Stimulated activated CD4-positive, alpha-beta T cell treated with anti-CD3 and anti-CD28 coated beads, Interleukin-12 subunit alpha, Interleukin-12 subunit beta, amount 100 ng/mL, for 4 hours (primary cell): ENCODE results near the gene MSI2.

Experiments used
- DNase-seq: peaks from one replicate; pipeline ENCODE4 v3.0.0-alpha.2; 2020

Gene MSI2

GRCh38 chr17:57589151-57590034, 333.1 kb downstream of the MSI2 start:
- no peak for DNase-seq

GRCh38 chr17:57593739-57594462, 337.6 kb downstream of the MSI2 start:
- no peak for DNase-seq

DNA sequence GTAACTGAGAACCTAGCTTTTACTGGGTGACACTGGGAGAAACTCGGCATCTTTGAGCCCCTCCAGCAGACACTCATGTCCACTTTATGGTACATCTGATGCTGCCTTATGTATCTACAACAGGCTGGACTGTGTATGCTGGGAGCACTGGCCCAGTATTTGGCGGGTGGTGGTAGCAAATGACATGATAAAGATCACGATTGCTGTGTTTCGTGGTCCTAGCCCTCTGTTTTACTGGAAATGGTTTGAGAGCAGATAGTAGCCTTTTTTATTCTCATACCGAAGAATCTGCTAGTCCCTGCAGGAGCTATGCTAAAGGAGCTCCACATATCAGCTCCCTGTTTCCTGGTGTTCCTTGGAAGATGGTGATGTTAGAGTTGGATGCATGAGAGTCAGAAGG, 338.4 kb downstream of the MSI2 start:
- DNase-seq = no peak

- no peak for DNase-seq
Observed at GRCh38 chr17:57595426-57595825, 339.1 kb downstream of the MSI2 start.

DNA sequence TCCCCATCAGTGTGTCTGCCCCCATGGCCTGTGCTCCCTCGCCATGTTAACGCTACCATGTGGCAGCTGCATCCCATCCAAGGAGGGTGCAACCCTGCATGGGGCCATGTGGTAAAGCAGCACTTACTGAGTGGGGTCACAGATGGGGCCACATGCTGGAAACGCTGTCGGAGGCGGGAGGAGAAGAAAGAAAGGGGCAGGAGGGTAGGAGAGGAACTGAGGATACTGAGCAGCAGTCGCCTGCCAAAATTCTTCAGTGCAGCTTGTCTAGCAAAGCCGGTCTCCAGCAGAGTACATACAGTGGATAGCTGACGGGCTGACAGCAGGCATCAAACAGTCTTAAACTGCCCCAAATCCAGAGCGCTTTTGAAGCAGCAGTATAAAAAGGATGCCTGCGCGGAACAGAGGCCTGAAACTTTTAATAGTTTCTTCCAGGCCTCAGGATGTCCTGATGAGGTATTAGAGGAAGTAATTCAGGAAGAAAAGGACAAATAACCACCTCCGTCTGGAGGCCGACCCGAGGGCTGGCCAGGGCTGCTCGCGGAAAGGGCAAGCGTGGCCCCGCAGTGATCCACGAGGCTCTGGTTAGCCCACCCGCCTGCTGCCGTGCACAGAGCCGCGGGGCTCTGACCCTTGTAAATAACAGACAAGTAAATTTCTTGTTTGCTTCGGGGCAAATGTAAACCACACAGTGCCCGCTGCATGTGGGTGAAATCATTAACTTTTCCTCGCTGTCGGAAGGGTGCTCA, 339.8 kb downstream of the MSI2 start:
- DNase-seq = no peak

DNA sequence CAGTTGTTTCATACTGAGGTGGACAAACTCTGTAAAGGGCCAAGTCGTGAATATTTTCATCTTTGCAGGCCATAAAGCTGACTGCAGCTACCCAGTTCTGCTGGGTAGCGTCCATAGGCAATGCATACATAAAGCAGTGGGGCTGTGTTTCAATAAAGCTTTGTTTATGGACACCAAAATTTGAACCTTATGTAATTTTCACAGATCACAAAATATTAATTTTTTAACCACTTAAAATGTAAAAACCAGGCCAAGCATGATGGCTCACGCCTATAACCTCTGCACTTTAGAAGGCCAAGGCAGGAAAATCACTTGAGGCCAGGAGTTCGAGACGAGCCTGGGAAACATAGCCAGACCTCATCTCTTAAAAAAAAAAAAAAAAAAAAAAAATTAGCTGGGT, 340.8 kb downstream of the MSI2 start:
- DNase-seq = no peak

- DNase-seq = no peak
Observed at GRCh38 chr17:57597531-57598453, 341.5 kb downstream of the MSI2 start.

- DNase-seq = no peak
Observed at GRCh38 chr17:57599271-57600045, 343.1 kb downstream of the MSI2 start.

- no peak for DNase-seq
Observed at GRCh38 chr17:57600074-57600473, 343.8 kb downstream of the MSI2 start.

DNA sequence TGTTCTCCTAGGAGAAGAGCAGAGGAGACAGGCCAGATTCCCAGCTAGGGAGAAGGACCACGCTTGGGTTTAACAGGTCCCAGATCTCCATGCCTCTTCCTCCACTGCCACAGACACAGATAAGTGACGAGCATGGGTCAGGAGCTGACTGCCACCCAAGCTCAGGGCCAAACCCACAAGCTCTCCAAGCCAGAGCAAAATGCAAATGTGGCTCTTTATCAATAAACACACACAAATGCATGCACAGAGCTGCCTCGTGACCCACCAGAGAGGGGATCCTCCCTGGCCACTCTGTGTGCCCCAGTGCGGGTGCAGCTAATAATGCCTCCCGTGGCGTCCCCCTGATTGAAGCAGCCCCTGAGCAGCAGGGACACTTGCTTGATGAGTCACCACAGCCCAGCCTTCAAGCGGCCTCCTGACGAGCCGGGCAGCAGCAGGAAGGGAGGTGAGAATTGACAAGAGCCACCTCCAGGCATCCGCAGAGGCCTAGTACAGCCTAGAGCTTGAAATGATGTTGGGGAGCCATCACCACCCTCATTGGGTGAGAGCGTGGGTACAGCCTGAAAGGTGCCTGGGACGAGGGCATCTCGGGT, 344.9 kb downstream of the MSI2 start:
- DNase-seq = no peak

DNA sequence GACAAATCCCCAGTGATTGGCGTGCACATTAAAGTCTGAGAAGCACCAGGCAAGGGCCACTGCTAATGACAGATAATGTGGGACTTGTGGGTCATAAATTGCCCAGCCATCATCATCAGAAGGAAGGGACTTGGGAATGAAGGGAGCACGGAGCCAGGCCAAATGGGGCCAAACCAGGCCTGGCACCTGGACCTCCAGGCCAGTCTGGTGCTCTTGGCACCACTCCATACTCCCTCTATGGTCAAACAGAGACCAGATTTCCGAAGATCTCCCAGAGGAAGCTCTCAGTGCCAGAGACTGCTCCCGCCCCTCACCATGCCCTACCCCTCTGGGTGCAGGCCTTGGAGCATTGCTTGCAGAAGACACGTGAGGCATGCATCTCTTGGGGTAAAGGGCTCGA, 346.6 kb downstream of the MSI2 start:
- DNase-seq = no peak

GRCh38 chr17:57603546-57603945, 347.2 kb downstream of the MSI2 start:
- DNase-seq = no peak

DNA sequence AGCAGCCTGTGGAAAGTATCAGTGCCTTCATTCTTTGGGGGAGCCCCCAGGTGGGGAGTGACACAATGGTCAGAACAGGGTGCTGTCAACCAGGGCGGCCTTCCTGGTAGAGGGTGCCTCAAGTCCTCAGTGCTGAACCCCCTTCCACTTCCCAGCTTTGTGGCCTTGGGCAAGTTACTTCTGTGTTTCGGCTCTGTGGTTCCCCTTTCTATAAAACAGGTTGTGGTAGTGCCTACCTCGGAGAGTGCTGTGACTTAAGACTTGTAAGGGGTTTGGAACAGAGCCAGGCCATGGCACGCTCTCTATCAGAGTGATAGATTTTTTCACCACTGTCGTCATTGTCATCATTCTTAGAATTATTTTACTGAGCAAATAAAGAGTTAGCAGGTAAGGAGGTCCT, 347.7 kb downstream of the MSI2 start:
- DNase-seq = peak; percentile 42

GRCh38 chr17:57604771-57605674, 348.7 kb downstream of the MSI2 start:
- no peak for DNase-seq

DNA sequence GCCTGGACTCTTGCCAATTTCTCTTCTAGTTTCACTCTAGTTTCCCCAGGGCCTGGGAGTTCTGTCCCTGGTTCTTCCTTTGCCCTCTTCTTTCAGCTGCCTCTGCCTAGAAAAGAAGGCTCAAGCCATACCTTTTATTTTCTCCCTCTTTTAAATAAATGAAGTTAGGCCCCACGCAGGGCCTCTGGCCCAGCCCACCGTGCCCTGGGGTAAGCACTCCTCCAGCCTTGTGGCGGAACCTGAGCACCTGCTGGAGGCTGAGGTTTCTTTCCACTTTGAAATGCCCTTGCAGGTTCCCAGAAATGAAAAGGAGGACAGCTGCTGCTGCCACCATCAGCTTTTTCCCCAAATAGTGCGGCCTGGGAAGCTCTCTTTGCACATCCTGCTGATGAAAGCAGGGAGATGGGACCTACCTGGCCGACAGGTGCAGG, 349.4 kb downstream of the MSI2 start:
- DNase-seq = no peak

DNA sequence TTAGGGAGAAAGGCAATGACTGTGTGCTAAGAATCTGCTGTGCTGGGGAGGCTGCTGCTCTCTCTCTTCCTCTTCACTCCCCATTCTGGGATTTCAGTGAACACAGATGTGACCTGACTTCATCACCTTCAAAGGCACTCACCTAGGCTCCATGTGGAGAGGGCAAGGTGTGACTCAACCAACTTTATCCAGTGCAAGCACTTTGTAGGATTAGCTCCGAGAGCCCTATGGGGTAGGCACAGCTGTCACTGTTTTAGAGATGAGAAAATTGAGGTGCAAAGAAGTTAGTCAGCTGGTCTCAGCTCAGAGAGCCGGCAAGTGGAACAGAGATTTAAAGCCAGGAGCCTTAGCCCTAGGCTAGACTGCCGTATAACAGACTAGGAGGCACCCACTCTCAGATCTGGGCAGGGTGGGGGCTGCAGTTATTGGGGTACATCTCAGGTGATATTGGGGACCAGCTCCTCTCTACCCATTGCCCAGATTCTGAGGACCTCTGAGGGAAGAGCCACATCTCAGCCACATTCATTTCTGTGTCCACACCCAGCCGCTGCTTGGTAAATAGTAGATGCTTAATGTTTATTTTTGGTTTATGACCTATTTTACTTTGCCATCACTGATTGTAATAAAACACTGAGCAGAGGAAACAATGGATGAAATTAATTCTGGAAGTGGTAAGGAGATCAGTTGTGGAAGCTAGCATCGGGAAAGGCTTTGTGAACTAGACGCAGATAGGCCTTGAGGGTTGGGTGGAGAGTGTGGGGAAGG, 350.0 kb downstream of the MSI2 start:
- no peak for DNase-seq

GRCh38 chr17:57607553-57608120, 351.3 kb downstream of the MSI2 start:
- DNase-seq = no peak

DNA sequence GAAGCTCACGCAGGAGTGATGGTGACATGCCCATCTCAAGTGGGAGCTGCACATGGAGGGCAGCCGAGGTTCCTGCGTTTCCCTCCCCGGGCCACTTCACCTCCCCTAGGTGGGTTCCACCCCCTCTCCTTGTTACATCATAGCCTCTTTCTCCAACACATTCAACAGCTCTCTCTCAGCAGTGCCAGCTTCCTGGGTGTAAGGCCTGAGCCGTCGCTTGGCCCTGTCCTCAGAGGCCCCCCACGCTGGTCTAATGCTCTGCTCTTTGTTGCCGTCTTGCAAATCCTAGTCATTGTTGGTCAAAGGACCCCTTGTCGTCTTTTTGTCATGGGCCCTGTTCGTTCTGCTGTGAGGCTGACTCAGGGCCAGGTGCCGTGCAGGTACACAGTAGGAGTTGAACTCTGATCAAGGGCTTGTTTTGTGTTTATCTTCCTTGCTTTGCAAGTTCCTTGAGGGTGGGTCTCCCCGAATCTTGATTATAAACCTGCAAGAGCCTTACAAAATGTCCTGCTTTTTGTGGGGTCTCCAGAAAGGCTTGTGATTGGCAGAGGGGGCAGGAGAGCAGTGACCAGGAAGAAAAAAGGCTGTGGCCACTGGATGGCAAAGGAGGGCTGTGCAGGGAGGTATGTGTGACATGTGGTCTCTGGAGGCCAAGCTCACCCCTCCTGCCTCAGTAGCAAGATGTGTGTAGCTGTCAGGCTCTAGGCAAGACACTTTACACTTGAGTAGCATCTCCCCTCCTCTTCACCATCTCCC, 352.2 kb downstream of the MSI2 start:
- no peak for DNase-seq
